HG02759 (cell line): ENCODE measurements around the gene ARHGEF2.
A peak's percentile ranks its signal among the peaks of the same experiment; 100 is the strongest.
"Not testable (repeated sequence)": the region's sequence is repeated elsewhere in the genome, so short reads cannot be mapped to it uniquely, and the experiment has no call there.

ENCODE experiments used
- ATAC-seq: cut with Tn5 transposase; IDR thresholded peaks from one replicate; pipeline ENCODE4 v1.9.1; 2021; ENCODE audit warnings: mild to moderate bottlenecking, moderate library complexity; ENCODE audit not compliant: unreplicated experiment

The ARHGEF2 gene

GRCh38 chr1:155993595-155993994 lies 15.2 kb upstream of the ARHGEF2 start:
- no peak for ATAC-seq

- peak; percentile 37 for ATAC-seq
Measured at GRCh38 chr1:155990005-155990739, 11.8 kb upstream of the ARHGEF2 start.

DNA sequence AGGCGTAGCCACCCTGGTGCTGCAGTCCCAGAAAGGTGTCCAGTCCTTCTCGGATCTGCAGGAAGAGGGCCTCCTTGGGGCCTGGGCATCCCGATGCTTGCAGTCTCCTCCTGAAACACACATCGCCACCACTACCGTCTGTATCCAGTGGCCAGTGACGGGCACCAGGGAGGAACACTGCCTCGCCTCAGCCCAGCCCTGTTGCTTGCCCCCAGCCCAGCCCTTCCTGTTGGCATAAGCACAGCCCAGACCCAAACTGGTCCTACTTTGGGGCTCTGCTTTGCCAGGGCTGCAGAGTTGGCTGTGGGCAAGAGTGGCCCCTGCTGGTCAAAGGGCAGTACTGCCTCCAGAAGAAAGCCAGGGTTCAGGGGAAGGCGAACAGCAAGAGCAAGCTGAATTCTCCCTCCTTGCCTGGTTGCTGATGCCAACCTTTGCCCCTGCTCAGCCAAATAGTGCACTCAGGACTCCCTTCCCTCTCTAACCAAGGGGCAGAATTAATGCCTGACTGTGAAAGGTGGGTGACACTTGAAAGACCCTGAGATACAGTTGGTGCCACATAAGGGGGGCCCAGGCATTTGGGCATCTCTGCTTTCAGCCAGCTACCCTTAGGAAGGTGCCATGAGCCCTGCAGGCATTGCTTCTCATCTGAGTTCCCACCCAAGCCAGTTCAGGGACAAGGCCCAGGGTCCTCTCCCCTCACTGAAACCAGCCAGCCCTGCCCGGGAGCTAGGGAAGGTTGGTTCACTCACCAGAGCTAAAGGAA lies 11.1 kb upstream of the ARHGEF2 start:
- peak; percentile 59 for ATAC-seq

DNA sequence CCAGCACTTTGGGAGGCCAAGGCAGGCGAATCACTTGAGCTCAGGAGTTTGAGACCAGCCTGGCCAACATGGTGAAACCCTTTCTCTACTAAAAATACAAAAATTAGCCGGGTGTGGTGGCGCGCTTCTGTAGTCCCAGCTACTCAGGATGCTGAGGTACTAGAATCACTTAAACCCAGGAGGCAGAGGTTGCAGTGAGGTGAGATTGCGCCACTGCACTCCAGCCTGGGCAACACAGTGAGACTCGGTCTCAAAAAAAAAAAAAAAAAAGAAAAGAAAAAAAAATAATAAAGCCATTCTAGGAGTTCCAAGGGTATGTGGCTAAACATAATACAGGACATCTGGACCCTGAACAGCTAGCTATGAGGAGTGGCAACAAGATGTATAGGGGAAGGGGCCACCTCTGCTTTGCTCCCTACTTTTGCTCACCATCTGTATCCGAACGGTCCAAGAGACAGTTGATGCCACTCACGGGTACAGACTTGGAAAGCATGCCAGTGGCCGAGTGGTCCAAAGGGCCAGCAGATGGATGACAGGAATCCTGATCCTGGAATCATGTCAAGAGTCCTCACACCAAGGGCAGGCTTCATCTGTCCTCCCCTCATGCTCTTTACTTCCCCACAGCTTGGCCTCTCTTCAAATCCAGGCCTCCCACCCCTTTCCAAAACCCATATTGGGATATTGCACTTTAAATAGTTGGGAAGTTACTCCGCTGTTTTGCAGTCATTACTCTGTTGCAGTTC lies 6.7 kb upstream of the ARHGEF2 start:
- not testable (repeated sequence) for ATAC-seq

- ATAC-seq = no peak
Measured at GRCh38 chr1:155984341-155984740, 6.0 kb upstream of the ARHGEF2 start.

DNA sequence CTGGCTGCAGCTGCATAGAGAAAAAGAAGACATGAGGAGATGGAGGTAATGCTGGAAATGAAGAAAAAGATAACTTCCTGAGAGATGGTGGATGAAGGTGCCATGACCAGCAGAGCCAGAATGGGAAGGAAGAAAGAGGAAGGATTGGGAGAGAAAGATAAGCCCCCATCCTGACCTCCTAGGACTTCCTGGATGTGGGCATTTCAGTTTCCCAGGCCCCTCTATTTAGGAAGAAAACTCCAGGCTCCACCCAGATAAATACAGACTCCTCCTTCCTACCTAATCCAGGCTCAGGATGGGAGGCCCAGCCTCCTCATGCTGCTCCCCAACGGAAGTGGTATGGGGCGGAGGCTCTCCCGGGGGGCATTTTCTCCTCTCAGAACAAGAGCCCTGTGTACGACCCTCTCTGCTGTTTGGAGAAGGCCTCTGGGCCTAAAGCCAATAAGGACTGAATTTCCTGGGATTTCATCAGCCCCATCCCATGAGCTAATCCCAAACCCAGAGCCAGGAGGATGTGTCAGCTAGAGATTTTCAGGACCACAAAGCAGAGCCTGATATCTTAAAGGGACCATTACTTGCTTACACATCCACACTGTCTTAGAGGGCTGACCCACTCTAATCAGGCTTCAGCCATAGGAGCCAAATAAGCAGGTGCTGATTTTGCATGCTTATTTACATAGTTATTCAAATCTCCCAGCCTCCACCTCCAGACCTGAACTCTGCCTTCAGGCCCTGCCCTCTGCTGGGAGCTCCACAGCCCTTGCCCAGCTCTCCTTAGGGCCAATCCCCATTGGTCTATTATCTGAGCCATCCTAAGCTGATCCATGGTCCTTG lies 5.1 kb upstream of the ARHGEF2 start:
- no peak for ATAC-seq

- ATAC-seq = no peak
Measured at GRCh38 chr1:155982106-155982505, 3.8 kb upstream of the ARHGEF2 start.

DNA sequence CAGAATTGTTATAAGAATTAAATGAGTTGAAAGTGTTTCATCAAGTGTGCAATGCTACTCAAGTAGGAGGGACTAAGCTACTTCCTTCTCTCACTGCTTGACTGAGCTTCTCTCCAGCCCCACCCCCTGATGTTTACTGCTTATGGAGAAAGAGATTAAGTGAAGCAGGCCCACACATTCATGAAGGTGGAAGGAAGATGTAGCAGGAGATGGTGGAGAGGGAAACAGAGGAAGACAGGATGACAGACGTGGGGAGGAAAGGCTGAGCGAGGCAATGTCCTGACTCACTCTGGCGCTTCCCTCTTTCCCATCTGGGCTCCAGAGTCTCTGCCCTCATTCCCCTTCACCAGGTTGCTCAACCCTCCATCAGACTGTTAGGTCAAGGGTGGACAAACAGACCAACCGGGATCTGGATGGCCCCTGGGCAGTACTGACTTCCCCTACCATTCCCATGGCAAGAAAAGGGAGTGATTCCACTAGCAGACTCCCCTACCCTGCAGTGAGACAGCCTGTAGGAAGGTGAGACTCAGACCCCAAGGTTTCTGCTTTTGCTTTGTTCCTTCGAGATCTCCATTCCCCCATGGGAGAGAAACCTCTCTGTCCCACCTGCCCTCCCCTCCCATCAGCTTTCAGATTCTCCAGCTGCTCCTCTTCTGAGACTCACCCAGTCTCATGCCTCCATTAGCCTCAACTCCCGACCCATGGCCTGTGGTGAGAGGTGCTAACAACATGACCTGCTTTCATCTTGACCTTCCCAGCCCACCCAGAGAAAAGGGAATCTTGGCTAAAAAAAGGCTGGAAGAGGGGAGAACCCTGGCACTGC lies 3.1 kb upstream of the ARHGEF2 start:
- ATAC-seq = no peak

DNA sequence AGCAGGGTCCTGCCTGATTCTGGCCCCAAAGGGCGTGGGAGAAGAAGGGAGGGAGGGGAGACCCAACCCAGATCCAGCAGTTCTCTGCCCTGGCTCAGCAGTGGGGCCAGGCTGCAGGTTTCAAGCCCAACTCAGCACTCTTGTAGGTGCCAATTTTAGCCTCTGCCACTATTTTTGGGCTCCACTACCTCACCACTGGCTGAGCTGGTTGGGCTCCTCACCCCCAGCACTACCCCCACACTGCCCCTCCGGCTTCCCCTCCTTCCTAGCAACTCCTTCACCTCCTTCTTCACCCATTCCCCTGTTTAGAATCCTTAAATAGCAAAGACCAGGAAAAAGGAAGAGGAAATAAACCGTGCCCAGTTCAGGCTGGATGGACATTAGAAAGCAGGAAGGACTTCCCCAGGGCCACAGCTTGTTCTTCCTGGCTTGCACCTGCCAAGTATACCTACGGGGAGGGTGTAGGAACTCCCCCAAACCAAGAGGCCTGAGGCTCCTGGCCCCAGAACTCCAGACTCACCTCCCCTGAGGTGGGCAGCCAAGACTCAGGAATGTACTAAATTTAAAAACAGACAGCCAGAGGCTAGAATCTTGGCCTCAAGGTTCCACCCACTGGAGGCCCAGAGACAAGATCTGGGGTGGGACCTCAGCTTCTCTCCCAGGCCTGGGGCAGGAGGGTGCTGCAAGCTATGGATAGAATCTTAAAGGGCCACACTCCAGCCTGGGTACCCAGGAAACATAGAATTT lies 1.4 kb upstream of the ARHGEF2 start:
- ATAC-seq = no peak

DNA sequence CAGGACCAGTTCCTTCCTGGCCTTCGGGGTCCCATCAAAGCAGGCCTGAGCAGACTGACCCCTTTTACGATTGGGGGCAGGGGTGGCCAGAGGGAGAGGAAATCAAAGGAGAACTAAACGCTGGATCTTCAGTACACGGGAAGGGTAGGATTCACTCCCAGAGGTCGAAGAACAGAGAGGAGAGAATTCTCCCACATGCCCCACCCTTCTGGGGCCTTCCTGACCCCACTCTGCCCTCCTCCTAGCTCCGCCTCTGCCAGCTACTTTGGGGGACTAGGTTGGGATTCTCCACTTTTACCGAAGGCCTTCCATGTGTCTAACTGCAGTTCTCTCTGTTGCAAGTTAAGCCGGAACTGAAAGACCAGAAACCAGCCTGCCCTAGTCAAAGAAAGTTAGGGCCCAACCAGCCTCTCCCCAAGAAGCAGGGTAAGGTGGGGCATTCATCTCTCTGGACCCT lies 654 bp upstream of the ARHGEF2 start:
- no peak for ATAC-seq

GRCh38 chr1:155977690-155978324 lies 540 bp downstream of the ARHGEF2 start:
- no peak for ATAC-seq

DNA sequence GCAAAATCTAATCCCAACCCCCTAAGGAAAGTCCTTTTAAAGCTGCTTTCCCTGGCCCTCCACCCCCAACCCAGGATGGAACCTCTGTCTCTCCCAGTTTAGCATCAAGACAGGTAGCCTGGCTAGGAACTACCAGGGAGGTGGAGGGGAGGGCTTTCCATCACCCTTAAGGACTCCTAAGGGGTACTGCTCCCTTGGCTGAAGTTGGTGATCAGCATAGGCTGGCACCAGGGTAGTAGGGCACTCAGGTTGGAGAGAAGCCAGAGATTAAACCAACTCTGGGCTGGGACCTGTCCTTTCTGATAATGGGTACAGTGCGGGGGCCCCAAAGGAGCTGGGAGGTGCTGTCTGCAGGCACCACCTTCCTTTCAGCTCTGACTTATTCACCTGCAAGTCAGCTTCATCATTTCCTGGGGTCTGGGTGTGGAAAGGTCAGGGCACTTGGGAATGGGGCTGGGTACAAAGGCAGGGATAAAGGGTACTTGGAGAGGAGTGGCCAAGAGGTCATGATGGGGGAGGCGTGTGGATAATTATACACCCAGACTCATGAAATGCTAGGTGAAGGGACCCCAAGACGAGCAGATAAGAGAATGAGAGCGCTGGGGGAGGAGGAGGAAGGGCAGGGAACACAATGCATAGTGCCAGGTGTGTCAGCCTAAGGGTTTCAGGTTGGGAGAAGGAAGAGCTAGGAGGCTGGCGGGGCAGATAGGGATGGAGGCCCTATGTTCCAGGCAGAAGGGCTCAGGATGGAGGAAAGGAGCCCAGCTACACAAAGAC lies 1.2 kb downstream of the ARHGEF2 start:
- ATAC-seq = no peak

GRCh38 chr1:155976062-155976912 lies 2.1 kb downstream of the ARHGEF2 start:
- no peak for ATAC-seq

- no peak for ATAC-seq
Measured at GRCh38 chr1:155975375-155976061, 2.8 kb downstream of the ARHGEF2 start.

GRCh38 chr1:155974208-155975115 lies 3.9 kb downstream of the ARHGEF2 start:
- ATAC-seq = no peak
